ENCODE results near the gene ERI3.

The ERI3 gene

GRCh38 chr1:44354840-44355581 is at the start of gene ERI3:
ERI3 (minus strand) TSS chr1:44355257; CDS start chr1:44355026, 231 bp downstream.
- peak; percentile 98 for DNase-seq

GRCh38 chr1:44401256-44402228 is 46.5 kb upstream of the ERI3 start:
- DNase-seq: no peak

DNA sequence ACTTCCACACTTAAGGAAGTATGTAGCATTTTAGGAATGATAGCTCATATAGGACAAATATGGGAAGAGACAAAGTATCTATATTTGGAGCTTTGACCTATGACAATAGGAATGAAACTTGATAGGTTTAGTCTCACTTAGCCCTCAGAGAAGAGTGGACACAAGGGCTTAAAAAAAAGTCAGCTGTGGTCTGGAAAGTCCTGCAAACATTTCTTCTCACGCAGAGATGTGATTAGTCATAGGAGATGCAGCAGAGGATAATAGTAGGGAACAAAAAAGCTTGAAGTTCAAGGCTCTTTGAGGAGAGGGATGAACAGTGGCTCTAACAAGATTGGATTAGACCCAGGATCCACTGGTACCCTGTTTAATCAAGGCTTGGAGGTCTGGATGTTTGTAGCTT is 35.2 kb upstream of the ERI3 start:
- DNase-seq: peak; percentile 69

DNA sequence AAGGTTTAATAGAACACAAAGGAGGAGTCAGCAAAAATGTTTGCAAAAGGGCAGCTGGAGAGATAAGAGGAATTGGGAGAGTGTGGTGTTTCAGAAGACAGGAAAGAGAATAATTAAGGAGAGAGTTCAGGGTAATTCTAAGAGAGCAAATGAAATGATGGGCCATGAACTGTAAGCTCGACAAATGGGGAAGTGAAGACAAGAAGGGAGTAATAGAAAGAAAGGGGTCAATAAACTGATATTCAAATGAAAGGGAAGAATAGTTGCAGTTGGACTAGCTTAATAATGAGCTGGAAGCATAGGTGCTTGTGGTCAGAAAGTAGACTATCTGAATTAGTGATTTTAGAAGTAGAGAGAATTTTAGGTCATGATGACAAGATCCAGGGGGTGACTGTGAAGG is 34.4 kb upstream of the ERI3 start:
- no peak for DNase-seq

- DNase-seq: no peak
Observed at GRCh38 chr1:44388551-44388950, 33.5 kb upstream of the ERI3 start.

- no peak for DNase-seq
Observed at GRCh38 chr1:44380666-44381177, 25.7 kb upstream of the ERI3 start.

DNA sequence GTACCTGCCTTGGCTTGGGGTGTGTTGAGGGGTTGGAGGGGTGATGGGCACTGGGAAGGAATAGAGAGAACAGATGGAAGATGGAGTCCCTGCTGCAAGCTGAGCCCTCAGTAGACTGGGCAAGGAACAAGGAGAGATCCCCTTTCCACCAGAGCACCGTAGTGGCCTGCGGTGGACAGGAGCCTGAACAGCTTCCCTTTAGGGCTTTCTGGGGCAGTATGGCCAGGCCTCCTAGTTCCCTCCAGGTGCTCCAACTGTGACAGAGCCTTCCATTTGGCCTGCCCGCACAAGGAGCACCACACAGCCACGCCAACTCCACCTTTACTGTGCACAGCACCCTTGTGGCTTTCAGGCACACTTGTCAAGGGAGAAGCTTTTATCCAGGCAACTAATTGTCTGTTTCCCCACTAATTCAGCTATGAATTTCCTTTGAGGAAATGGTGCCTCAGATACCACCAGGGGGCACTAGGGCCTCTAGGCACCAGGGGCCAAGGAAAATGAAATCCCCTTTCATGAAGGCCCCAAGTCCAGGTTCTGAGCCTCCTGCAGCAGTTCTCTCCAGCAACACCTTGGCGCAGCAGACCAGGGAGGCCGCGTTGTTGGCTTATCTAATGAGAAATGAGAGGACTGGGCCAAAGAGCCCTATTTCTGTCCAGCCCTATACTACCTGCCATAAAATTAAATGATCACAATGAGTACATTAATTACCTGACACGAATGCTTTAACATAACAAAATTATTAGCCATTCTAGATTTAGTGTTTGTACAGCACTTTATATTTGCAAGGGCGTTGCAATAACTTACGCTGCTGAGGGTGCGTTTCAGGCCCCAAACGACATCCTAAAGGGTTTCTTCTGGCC is 23.1 kb upstream of the ERI3 start:
- peak; percentile 22 for DNase-seq

DNA sequence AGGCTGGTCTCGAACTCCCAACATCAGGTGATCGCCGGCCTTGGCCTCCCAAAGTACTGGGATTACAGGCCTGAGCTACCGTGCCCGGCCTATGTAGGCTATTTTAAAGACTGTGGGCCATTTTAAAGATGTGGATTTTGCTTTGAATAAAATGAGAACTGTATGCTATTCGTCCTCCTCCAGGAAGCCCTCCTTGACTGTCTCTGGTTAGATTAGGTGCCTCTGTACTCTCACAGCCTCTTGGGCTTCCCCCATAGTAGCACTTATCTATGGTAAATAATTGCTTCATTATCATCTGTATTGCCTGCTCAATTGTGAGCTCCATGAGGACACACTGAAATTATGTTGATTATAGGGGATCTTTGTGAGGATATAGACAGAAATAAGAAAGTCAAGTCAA is 20.5 kb upstream of the ERI3 start:
- DNase-seq: no peak

DNA sequence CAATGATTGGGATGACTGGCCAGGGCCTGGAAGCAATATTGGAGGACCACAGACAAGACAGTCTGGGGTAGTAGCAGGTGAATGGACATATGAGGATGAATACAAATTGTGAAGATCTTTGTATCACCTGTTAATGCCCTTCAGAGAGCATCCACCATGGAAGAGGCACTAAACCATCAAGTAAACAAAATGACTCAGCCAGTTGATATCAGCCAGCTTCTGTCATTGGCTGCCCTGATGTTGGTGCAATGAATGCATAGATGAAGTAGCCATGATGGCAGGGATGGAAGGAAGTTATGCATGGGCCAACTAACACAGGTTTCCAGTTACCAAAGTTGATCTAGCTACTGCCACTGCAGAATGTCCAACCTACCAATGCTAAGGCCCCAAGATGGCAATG is 16.1 kb upstream of the ERI3 start:
- no peak for DNase-seq

DNA sequence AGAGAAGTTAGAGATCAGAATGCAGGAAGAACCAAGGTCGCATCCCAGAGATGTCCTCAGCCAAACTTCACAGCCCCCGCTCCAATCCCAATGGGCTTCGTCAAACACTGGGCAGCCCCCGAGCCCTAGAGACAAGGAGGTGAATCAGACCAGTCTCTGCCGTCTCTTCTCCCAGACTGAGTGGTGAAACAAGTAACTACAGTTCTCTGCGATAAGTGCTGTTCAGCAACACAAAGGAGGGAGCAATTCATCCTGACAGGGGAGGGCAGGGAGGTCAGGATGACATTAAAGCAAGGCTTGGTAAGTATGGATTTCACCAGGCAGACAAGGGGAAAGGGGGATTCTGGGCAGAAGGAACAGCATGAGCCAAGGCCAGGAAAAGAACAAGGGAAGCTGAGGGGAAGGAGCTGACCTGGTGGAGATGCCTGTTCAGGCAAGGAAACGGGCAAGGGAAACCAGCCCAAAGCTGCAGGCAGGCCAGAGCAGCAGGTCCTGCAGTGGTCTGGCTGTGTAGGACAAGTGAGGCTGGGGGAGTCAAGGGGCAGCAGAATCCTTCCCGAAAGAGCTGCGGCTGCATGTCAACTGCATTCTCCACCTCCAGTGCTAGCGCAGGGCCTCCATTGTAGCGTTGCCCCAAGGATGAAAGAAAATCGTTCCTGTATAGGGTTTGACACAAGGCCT is 13.6 kb upstream of the ERI3 start:
- DNase-seq: no peak

GRCh38 chr1:44367944-44368343 is 12.9 kb upstream of the ERI3 start:
- no peak for DNase-seq

DNA sequence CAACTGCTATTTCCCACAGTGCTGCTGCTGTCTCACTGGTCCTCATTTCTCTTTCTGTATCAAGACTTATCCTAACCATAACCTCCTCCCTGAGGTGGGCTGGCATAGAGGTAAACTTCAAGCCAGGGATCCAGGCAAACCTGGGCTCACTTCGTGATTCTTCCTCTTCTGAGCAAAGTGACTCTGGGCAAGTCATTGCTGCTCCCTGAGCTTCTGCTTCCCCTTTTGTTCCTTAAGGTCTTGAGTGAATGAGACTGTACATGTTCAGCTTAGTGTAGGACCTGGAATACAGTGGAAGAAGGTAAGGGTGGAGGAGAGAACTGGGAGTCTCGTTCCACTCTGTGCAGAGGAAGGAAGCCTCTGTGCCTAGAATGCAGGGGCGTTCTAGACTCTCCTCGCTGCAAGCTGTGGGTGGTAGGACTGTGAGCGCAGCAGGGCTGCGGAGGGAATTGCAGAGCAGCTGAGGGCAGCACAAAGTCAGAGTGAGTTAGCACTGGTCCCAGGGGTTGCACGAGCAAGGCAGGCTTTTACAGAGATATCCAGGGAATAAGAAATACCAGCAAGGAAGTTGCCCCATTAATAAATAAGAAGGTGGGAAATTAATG is 11.4 kb upstream of the ERI3 start:
- no peak for DNase-seq

GRCh38 chr1:44361478-44361877 is 6.4 kb upstream of the ERI3 start:
- no peak for DNase-seq

DNA sequence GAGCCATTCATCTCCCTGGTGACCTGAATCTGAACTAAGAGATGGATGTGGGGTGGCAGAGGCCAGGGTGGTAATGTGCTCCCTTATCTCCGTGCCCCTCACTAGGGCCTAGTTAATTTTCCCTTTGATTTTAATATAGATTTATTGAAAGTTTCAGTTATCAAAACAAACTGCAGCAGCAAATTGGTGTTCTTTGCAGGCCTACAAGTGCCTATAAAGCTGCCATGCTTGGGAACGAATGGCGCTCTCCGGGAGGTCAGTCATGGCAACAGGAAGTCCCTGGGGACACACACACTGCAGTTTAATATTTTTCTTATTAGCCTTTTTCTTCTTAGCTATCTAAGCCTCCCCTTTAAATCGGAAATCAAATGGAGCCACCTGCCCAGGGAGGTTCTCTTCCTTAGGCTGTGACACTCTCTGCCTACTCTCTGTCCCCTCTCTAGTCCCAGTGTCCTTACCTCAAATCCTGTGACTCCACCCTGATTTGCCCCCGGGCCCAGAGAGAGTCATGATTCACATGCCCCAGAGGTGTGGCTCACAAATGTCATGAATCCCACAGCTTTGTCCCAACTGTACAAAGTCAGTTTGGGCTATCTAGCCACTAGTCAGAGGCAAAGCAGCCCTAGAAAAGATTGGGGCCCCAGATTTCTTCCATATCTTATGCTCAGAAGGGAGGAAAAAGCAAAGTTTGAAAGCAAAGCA is 4.3 kb upstream of the ERI3 start:
- DNase-seq: no peak

DNA sequence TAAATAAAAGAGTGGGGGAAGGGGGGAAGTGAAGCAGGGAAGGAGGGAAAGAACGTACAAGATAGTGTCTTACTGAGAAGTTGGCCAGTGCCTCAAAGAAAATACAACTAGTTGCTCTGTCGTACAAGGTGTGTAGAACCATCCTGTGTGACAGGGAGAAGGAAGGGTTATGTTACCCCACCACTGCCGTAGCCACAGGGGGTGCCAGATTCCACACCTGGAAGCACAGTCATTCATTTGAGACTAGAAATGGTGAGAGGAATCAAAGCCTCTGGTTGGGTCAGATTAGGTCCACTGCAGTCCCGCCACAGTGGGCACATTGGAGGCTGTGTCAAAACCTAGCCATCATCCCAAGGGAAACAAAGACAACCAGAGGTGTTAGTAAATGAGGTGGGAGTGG is 2.7 kb upstream of the ERI3 start:
- no peak for DNase-seq

- DNase-seq: no peak
Observed at GRCh38 chr1:44355582-44356305, 687 bp upstream of the ERI3 start.

- peak; percentile 15 for DNase-seq
Observed at GRCh38 chr1:44354268-44354839, 703 bp downstream of the ERI3 start.

DNA sequence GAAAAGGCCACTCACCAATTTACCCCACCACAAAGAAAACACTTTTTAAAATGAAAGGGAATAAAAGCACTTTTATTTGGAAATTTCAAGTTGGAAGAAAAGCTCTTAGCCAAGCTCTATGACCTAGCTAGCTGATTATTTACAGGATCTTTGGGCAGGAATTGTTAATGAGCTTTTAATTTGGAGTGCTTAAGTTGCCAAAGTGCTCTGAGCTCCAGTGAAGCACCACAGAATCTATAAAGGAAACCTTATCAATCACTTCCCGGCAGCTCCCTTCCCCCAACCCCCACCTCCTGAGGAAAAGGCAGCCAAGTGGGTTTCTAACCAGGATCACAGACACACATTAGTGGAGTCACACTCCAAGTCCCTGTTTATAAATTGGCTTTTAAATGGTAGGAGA is 1.5 kb downstream of the ERI3 start:
- DNase-seq: no peak

GRCh38 chr1:44351289-44351688 is 3.8 kb downstream of the ERI3 start:
- no peak for DNase-seq

GRCh38 chr1:44348061-44348485 is 7.0 kb downstream of the ERI3 start:
- no peak for DNase-seq

All from HCEC 1CT (cell line).